HuH-7.5 (cell line): ENCODE results near the gene GNE.
"Not testable (repeated sequence)": the region's sequence is repeated elsewhere in the genome, so short reads cannot be mapped to it uniquely, and the experiment has no call there.

Experiments used
- DNase-seq: peaks from one replicate; pipeline ENCODE4 v3.0.0; 2011; ENCODE audit warnings: low spot score

The GNE gene, protein sequence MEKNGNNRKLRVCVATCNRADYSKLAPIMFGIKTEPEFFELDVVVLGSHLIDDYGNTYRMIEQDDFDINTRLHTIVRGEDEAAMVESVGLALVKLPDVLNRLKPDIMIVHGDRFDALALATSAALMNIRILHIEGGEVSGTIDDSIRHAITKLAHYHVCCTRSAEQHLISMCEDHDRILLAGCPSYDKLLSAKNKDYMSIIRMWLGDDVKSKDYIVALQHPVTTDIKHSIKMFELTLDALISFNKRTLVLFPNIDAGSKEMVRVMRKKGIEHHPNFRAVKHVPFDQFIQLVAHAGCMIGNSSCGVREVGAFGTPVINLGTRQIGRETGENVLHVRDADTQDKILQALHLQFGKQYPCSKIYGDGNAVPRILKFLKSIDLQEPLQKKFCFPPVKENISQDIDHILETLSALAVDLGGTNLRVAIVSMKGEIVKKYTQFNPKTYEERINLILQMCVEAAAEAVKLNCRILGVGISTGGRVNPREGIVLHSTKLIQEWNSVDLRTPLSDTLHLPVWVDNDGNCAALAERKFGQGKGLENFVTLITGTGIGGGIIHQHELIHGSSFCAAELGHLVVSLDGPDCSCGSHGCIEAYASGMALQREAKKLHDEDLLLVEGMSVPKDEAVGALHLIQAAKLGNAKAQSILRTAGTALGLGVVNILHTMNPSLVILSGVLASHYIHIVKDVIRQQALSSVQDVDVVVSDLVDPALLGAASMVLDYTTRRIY

DNA sequence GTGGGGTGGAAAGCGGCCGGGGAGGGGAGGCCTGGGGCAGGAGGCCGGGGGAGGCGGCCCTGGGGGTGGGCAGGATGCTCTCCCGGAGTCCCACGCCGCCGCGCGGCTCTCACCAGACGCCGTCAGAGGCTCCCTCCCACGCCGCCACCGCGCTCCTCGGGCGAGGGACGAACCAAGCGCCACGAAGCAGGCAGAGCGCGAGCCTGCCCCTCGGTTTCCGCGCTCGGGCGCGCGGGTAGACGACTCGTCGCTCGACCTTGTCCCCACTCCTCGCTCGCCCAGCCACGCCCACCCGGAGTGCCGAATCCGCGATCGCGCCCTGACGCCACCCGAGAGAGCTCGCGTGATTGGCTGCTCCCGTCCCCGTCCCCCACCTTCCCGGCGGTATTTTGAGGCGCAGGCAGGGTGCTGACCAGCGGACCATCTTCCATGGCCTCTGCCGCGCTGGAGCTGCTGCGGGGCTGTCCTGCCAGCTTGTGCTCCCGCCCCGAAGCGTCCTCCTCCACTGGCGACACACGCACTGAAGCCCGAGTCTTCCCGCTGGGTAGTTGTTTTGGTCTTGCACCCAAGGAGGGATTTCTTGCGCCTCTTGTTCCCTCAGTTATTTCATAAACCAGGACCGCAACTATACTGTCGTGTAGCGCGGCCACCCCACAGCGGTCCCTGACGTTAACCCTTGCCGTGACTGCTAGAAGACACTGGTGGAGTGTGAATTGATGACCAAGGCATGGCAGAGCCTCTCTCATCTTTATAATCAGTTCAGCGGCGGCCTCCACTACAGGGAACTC is at the start of gene GNE:
Gene GNE (minus strand): TSS at position 241 of the 788 bp plus-strand sequence. CDS start 9,093 bp downstream, outside the sequence.
- peak; percentile 94 for DNase-seq

DNA sequence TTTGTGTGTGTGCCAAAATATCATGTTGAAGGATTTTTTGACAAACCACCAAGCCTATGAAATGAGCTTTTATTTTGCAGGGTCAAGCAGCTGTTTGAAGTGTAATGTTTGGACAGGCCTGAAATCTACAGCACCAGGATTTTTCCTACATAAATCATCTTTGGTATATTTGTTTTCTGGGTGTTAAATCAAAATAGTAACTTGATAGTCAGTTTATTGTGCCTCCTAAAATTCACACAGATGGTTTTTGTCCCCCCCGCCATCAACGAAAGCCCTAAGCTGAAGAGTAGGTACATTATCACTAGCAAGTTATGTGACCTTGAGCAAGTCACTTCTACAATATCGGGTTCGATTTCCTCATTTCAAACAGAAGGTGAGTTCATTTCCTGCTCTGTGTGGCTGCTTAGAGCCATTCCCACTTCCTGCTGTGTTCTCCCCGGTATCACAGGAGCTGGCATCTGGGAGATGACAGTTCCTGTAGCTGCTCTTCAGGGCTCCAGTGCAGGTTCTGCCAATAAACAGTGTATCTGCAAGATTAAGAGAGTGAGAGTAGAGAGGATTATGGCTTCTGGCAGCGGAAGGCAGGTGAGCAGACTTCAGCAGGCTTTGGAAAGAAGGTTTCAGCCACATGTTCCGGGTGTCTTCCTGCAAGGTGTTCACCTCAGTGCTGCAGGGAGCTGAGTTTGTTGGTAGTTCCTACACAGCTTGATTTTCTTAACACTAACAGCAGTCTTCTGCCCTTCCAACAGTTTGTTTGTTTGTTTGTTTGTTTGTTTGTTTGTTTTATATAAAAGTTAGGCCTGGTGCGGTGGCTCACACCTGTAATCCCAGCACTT is 48.4 kb upstream of the GNE start:
- DNase-seq = peak; percentile 56

DNA sequence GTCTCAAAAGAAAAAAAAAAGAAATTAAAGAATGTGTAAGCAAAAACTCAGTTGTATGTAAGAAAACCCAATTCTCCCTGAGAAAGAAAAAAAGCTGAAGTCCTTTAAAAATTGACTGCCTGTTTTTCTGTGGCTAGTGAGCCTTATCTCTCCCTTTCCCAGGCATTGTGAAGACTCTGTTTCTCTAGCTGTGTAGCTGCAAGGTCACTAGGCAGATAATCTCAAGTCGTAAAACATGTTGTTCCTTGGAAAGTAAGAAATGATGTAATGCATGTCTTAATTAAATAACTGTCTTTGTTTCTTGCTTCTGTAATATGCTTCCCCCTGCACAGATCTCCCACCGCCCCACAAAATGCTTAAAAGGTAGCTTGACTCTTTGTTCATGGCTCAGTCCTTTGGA is 46.1 kb upstream of the GNE start:
- not testable (repeated sequence) for DNase-seq

DNA sequence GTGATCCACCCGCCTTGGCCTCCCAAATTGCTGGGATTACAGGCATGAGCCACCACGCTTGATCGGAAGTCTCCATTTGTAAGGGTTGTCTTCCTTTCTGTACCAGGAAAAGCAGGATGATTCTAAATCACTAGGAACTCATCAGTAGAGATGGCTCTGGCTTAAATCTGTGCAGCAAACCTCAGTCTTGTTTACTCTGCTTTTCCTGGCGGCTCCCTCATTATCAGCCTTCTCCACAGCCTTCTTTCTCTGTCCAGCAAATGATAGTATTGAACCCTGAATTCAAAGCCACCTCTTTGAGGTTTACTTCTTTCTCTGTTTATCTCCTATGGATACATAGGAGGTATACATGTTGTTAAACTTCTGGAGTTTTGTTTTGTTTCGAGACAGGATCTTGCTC is 43.0 kb upstream of the GNE start:
- DNase-seq = no peak

DNA sequence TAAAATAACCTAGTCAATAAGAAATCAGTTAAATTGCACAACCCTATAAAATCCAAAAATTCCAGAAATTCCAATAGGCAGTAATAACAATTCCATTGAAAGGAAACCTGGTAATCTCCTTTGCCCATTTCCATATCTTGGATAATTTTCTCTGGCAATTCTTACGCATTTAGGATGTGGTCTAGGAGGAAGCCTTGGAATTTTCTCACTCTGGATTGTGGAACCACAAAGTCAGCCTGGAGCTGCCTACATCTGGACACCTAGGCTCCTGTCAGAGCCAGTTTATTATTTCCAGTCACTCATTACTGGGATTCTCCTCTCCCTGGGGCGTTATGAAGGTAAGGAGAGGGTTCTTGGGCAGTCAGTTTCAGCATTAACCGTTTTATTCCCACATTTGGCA is 40.3 kb upstream of the GNE start:
- DNase-seq = no peak

DNA sequence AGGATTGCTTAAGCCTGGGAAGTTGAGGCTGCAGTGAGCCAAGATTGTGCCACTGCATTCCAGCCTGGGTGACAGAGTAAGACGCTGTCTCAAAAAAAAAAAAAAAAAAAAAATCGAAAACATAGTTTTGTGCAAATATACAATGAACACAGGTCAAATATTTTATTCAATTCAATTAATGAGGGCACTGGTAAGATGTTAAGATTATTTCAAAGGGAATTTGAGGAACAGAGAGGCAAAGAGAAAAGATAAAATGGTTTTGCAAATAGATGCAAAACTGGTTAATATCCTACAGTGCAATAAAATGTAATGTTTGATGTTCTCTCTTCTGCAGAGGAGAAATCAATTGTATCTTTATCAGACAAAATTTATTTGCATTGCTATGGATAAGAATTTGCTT is 39.5 kb upstream of the GNE start:
- no peak for DNase-seq

DNA sequence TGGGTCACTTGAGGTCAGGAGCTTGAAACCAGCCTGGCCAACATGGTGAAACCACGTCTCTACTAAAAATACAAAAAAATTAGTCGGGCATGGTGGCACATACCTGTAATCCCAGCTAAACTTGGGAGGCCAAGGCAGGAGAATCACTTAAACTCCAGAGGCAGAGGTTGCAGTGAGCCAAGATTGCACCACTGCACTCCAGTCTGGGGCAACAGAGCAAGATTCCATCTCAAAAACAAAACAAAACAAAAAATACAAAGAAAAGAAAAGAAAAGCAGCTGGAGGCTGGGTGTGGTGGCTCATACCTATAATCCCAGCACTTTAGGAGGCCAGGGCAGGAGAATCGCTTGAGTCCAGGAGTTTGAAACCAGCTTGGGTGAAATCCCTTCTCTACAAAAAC is 36.7 kb upstream of the GNE start:
- not testable (repeated sequence) for DNase-seq

DNA sequence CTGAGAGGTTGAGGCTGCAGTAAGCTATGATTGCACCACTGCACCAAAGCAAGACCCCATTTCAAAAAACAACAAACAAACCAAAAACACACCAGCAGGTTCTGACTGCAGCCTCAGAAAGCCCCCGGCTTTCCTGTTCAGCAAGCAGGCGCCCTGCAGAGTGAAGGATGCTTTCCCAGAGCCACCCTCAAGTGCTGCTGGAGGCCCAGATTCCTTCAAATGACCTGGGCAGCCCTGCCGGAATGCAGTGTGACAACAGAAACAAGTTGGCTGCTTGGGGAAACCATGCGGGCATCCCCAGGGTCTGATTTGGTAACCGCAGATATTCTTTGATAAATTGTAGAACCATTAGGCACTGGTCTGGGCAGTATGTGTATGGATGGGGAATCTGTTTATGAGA is 35.7 kb upstream of the GNE start:
- no peak for DNase-seq

DNA sequence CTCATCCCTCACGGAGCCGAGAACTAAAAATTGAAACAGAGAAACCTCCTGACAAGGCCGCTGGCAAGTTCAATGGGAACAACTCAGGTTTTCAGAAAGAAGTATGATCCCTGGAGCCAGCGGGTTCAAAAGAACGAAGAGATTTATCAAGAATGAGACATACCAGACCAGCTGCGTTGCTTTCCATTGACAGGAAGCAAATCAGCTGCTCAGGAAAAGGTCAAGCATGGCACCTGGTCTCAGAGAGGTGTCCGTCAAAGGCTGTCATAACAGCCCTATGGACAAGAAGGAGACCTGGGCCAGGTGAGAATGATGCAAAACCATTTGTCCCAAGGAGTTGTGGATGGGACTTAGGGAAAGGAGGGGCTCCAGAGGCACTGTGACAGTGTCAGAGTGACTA is 34.9 kb upstream of the GNE start:
- no peak for DNase-seq

DNA sequence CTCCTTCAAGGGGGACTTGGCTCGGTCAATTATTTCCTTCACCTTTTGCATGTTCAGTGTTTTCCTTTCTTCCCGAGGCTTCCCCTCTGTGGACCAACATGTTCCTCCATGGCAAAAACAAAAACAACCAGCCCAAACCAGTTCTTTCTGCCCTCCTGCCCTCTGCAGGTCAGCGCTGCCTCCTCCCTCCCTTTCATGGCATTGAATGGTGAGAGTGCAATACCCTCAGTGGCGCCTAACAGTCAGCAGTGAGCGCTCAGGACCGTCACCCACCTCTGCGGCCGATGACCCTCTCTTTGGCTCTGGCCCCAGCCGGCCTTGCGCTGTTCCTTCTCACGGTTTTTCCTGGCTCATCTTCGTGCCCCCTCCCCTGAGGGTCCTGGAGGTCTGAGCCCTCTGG is 34.4 kb upstream of the GNE start:
- no peak for DNase-seq

DNA sequence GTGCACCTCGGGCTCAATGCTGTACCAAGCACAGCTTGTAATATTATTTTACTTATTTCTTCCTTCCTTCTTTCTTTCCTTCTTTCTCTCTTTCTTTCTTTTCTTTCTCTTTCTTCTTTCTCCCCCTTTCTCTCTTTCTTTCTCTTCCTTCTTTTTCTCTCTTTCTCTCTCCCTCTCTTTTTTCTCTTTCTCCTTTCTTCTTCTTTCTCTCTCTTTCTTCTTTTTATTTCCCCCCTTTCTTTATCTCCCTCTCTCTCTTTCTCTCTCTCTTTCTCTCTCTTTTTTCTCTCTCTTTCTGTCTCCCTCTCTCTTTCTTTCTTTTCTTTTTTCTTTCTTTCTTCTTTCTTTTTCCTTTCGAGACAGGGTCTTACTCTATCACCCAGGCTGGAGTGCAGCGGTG is 32.7 kb upstream of the GNE start:
- DNase-seq = no peak

DNA sequence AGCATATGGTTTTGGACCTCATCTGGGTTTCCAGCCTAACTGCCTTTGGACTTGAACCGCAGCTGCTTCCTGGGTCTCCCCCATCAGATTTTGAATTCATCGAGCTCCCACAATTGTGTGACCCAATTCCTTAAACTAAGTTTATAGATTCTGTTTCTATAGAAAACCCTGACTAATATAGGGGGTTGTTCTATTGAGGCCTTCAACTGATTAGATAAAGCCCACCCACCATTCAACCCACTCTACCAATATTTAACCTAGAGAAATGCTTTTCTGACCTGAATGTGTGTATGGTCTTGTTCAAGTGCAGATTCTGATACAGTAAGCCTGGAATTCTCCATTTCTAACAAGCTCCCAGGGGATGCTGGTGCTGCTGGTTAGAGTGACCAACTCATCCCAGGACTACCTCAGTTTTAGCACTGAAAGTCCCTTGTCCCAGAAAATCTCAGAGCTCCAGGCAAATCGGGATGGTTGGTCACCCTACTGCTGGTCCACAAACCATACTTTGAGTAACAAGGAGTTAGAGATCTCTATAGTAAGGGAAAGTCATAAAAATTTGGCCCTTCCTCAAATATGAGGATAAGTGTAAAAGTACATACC is 31.7 kb upstream of the GNE start:
- no peak for DNase-seq

DNA sequence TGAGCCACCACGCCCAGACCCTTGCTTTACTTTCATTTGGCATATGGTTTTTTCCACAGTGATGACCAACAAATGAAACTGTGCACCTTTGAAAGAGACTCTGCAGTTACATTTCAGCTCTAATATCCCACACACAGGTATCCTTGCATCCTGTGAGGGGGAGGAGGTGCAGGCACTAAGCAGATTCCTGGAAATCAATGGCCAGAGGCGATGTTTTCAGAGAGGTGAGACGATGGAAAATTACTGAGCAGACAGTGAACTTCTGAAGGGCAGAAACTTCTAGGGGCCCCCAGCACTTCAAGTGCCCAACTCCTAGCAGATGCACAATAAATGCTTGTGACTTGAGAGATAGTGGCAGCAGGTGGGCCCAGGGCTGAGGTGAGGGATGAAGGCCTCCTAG is 29.8 kb upstream of the GNE start:
- DNase-seq = no peak

DNA sequence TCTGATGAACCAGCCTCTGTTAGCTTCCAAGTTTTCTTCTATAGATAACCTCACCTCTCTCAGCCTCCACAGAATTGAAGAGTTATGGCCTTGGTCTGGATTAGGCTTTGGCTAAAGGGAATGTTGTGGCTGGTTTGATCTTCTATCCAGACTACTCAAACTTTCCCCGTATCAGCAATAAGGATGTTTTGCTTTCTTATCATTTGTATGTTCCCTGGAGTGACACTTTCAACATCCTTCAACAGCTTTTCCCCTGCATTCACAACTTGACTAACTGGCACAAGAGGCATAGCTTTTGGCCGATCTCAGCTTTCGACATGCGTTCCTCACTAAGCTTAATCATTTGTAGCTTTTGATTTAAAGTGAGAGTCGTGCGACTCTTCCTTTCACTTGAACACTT is 28.1 kb upstream of the GNE start:
- DNase-seq = no peak

DNA sequence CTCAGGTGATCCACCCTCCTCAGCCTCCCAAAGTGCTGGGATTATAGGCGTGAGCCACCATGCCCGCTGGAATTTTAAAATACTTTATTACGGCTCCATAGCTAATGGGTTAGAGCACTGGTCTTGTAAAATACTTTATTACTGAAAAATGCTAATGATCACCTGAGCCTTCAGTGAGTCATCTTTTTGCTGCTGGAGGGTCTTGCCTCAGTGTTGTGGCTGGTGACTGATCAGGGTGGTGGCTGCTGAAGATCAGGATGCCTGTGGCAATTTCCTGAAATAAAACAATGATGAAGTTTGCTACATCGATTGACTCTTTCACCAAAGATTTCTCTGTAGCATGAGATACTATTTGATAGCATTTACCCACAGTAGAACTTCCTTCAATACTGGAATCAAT is 26.0 kb upstream of the GNE start:
- no peak for DNase-seq

DNA sequence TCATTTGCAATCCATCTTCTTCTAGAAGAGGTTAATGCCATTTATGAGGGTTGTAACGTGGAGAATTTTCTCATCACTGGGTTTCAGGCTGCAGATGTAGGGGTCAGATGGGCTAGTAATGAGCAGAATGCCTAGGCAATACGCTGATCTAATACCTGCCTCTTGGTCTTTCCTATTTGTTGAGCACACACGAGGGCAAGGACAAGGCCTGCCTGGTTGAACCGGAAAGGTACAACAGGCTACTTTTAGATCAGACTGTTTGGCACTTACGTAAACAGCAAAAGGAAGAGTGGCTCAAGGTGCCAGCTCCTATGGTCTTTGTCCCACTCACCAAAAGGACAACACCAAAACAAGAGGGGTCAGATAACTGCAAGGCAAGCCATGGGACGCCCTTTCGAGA is 24.0 kb upstream of the GNE start:
- DNase-seq = no peak

DNA sequence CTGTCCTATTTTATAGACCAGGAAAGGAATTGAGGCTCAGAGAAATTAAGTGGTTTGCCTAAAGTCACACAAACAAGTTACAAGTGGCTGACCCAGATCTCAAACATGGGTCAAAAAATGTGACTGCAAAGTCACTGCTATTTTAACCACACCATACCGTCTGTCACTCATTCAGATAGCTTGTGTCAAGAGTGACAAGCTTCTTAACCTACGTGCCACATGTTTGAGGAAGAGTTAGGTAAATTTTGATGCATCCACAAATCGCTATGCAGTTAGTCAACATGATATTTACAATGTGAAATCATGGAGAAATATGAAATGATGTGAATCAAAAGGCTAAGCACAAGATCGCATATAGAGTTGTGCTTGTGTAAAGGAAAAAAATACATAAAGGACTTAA is 22.7 kb upstream of the GNE start:
- no peak for DNase-seq

DNA sequence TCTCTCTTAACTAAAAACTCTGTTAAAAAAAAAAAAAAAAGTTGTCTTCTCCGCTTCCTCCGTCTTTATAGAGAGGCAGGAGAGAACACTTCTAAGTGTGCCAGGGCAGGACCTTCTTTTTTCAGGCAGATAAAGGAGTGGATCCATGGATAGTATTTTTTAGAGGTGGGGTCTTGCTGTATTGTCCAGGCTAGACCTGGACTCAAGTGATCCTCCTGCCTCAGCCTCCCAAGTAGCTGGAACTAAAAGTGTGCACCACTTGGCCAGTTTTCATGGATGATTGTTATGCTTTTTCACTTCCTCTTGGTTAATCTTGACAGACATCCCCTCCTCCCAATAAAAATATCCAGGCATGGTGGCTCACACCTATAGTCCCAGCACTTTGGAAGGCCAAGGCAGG is 20.0 kb upstream of the GNE start:
- no peak for DNase-seq

DNA sequence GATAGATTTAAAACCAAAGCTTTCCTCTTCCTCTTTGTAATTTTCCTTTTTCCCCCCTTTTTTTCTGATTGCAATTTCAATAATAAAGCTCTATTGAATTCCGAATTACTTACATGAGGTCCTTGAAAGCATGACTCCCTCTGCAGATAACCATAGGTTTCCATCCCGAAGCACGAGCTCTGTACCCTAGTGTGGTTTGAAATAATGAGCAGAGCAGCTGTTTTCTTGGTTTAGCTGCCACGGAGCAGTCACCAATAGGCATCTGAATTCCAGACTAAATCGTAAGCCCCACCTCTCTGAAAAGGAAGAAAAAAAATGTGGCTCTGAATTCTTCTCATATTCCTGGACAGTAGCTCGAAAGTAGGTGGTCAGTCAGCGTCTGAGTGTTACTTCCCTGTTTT is 18.5 kb upstream of the GNE start:
- no peak for DNase-seq

DNA sequence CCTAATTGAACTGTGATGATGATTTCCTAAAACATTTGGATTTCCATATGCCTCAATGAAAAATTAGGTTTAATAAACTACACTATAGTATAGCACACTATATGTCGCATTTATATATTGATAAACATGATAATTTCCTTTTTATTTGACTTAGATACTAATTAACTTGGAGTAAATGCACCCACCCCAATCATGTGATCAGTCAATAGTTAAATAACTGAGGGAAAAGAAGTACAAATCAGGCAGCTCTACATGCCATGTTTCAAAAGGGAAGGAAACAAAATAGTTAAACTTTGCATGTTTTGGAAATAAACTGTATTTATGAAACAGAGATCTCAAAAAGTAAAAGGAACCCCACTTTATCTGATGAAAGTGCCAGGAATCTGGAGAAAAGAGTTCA is 18.0 kb upstream of the GNE start:
- no peak for DNase-seq

DNA sequence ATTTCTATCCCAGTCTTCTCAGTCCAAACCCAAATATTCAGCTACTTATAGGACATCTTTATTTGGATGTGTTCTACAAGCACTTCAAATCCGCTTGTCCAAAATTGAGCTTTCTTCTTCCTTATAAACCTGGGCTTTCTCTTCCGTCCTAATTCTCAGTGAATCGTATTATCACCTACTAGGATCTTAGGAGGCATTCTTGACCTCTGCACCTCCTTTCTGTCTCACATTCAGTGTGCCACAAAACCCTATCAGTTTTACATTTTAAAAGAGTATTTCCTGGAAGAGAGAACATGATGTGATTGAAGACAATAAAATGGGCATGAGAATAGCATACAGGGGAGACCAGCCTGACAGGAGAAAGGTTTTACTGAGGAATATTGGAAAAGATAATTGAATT is 16.8 kb upstream of the GNE start:
- no peak for DNase-seq

DNA sequence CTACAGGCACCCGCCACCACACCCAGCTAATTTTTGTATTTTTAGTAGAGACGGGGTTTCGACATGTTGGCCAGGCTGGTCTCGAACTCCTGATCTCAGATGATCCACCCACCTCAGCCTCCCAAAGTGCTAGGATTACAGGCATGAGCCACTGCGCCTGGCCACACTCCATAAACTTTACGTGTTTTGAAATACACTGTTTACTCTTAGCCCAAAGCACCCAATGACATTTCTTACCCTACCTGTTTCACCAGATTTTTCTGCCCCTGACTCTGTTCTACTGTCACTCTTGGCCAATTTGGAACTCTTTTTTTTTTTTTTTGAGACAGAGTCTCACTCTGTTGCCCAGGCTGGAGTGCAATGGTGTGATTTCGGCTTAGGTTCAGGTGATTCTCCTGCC is 15.1 kb upstream of the GNE start:
- not testable (repeated sequence) for DNase-seq
